AG20443 (cell line): ENCODE data around the gene WWOX.

Experiments used
- DNase-seq: peaks from one replicate; pipeline ENCODE4 v3.0.0; 2012; ENCODE audit warnings: low spot score, mixed read lengths

The WWOX gene

DNA sequence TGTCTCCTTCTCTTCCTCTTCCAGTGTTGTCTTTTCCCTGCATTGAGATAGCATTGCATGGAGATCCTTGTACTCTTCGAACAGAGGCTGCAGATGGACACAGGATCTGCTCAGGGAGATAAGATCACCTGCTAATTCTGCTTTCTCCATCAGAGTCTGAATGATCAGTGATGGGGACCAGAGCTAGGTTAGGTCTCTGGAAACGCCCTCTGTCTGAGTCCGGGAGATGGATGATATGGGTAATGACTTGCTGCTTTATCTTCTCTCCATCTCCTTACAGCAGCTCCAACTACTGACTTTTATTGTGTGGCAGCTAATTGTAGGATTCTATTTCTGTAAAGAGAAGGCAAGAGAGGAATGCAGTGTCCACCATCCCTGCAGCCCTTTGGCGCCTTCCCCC lies 435.6 kb downstream of the WWOX start:
- DNase-seq, result no peak

DNA sequence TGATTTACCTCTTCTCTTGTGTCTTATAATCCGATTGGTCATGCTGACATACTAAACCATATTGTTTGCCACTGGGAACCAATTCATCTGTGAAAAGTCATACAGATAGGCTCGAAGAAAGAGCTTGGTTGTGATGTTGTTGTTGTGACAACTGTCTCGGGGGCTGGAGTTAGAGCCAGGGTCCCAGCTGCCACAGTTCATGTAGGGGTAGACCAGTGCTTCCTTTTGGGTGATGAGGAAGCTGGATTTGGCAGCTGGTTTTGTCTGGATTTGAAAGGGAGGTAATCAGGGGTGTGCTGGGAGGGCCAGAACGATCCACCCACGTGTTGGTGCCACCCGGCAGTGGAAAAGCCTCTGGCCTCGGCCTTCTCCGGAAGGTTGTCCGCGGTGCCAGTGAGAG lies 438.1 kb downstream of the WWOX start:
- no peak for DNase-seq

DNA sequence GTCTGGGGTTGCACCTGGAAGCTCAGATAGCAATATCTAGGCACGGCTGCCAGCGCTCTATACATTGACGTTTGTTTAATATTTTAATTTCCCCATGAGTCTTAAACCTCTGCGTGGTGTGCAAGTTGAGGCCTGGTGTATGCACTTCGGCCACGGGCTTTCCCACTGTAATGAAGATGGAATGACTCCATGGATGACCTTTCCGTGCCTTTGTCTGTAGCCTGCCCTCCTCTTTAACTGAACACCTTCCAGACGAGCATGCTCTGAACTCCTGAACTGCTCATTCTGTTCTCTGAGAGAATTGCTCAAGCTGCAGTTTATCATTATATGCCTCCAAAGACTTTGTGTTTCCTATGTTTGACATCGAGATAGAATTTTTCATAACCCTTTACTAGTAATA lies 438.8 kb downstream of the WWOX start:
- no peak for DNase-seq

DNA sequence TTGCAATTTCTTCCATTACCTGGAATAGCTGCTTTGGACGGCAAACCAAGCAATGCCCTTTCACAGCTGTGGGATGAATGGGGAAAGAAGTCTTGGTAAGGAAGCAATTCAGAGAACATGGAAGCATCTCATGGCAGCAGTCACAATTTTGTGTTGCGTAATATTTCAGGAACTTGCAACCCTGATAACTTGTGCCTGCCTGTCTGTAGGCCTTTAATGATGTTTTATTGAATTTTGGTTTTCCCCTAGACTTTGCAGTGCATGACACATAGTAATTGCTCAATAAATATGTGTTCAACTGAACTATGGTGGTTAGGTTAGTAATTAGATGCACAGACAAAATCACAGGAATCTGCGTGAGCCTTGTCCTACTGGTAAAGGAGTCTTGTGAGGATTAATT lies 439.5 kb downstream of the WWOX start:
- DNase-seq, result no peak

DNA sequence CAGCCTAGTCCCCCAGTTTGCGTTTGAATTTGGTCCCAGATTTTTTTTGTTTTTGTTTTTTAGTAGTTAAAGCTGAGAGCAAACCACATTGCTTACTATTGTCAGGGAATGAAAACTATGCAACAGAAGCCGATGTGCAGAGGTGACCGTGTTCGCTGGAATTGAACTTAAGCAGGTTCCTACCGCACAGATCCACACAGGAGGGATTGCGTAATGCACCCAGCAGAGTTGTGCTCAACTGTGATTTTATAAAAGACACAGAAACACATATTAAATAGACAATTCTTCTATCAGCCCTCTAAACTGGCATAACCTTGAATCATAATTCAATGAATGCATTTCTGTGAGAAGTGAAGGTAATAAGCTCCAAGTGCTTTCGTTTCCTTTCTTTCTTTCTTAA lies 443.0 kb downstream of the WWOX start:
- DNase-seq, result no peak

DNA sequence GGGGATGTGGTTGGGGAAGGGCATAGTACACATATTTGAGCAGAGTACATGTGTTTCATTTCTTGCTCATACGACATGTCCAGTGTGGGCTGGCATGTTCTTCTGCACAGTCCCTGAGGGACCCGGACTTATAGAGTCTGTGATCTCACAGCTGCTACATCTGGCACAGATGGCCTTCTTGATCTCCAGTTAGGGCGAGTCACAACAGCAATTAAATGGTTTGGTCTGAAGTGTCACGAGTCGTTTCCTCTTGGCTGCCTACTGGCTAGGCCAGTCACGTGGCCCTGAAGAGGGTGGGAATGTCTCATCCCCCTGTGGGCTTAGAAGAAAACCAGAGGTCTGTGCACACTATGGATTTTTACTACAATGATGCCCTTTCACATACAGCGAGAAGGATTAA lies 443.6 kb downstream of the WWOX start:
- no peak for DNase-seq

DNA sequence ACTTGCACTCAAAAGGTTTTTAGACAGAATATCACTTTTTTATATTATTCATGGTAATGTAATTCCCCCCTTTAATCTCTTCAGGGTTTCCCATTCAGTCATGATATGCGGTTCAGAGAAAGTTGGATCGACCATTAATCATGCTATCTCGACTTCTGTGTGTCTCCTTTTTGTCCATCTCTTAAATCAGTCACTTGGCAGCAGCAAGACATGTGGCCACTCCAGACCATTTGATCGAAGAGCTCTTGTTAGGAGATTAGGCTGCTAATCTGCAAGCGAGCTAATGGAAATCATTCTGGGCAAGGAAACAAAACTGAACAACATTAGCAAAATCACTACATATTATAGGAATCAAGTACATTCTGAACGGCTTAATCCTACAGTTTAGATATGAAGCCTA lies 449.9 kb downstream of the WWOX start:
- DNase-seq, result no peak

DNA sequence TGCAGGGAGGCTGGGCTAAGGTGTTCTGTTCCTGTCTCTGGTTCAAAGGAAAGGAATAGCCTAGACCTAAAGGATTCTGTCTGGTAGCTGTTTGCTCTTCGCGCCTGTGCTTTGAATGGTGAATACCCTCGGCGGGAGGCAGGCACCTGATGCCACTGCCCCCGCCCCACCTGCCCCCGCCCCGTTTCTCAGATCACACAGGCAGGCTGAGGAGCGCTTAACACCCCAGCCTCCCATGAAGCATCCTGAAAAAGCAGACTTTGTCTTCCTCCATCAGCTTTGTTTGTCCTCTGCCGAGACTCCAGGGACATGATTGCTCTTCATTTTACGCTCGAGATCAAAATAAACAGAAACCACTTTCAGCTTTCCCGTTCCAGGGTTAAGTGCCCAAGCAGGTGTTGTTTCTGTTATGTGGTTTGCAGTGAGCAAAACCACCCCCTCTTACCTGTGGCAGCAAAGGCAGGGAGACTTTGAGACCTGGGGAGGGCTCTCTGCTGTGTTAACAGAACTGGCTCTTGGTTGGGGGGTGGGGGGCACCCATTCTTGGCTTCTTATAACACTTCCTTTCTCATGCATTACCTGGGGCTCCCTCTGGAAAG lies 452.1 kb downstream of the WWOX start:
- no peak for DNase-seq

DNA sequence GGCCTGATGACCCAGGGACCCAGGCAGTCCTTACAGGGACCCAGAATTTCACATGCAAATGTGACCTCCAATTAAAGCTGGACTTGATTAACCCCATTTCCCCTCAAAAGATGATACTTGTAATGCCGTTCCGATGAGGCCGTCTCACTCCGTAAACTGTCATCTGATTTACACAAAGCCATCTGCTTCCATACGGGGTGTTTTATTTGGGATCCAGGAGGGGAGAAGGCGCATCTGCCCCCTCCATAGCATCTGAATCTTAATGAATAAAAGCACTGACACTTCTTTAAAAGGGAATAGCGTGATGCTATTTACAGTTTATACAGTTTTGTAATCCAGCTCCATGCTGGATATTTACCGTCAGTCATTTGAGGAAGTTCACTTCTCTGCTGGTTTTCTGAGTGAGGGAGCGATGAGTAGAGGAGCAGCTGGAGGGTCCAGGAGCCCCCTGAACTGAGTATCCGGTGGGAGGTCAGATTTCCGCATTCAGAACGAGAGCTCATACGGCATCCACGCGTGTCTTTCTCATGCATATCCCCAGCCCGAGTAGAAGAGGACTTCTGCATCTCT lies 452.7 kb downstream of the WWOX start:
- no peak for DNase-seq

DNA sequence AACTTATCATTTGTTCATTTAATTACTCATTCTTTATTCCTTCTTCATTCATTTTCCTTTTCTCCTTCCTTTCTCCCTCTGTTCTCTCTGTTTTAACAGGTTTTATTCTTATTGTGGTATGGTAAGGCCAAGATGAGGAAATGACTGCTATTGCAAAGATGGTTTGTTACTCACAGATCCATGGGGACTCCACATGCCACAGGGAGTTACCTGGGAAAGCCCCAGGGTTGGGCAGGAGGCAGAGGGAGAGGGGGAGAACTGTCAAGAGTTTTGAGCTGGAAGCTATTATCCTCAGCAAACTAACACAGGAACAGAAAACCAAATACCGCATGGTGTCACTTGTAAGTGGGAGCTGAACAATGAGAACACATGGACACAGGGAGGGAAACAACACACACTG lies 453.3 kb downstream of the WWOX start:
- no peak for DNase-seq

DNA sequence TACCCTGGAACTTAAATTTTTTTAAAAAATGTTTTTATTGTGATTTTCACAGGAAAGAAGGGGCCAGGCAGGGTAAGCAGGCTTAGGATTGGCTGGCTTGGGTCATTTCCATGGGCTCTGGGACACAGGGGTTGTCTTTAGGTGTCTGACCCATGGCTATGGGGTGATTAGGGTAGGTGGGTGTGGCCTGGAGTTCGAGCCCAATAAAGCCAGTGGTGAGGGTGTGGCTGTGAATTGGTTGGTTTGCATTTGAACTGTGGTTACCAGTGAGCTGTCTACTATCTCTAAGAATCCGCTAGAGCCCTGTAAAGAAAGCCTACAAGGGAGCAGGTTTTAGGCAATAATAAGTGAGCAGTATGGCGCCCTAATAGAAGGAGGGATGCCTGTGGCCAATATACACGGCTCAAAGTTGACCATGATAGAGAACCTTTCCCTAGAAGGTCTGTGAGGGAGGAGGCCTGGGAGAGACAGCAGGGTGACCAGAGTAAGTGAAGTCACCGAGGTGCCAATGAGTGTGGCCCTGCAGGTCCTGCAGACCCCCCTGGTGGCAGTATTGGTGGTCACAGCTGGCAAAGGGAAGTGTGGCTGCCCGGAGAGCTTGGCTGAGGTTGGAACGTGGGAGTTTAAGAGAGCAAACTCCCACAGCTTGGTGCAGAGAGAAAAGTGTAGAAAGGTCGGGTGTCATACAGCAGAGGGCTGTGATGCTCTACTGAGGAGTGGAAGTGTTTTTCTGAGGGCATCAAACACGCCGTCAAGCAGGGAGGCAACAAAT lies 454.0 kb downstream of the WWOX start:
- no peak for DNase-seq

DNA sequence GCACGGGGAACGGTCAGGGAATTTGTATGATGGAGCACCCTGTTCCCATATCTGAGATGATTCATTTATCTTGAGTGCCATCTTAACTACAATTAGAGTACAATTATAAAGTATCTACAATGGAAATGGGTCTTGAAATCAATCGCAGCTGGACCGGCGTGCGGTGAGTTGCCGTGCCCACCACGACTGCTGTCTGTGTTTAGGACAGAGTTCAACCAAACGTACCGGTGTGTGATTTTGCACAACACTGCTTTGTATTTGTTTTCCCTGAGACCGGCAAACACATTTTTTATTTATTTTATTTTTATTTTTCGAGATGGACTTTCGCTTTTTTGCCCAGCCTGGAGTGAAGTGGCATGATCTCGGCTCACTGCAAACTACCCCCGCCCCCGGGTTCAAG lies 457.0 kb downstream of the WWOX start:
- DNase-seq, result no peak

DNA sequence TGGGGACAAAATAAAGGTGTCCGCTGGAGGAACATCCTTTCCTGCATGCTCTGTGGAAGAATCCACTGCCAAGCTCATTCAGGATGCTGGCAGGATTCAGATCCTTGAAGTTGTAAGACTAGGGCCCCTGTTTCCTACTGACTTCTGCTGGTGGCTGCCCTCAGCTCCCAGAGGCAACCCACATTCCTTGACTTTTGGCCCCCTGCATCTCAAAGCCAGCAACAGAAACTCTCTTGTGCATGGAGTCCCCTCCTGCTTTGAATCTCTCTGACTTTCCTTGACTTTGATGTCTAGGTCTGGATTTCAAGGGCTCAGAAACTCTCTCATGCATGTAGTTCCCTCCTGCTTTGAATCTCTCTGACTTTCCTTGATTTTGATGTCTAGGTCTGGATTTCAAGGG lies 461.5 kb downstream of the WWOX start:
- no peak for DNase-seq

DNA sequence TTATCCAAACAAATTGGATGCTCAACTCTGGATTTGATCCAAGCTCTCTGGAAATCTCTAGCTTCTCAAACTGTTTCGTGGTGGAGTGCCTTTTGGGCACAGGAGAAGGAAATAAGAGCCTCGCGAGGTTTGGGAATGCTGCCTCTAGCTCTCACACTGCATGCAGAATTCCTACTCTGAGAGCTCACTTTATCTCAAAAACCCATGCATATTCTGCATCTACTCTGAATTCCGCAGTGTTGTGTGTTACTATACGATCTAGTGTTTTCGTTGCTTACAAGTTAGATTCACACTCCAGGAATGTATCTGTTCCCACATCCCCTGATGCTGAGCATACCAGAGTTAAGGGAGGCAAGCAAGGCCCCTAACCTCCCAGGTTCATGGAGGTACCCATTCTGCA lies 462.7 kb downstream of the WWOX start:
- DNase-seq, result no peak

DNA sequence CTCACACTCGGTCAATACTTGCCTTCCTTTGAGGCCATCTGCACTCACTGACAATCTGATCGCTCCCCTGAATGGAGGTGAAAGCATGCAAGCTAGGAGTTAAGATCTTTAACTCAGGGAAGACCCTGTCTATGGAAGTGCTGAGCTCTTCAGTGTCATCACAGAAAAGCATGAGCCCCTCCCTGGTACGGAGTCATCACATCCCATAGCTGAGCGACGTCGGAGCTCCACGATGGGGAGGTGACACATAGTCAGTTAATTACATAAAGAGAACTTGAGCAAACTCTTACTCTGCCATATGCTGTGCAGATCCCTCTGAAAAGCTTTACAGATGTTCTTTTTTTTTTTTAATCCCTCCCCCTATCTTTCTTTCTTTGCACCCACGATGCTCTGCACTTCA lies 463.2 kb downstream of the WWOX start:
- no peak for DNase-seq

DNA sequence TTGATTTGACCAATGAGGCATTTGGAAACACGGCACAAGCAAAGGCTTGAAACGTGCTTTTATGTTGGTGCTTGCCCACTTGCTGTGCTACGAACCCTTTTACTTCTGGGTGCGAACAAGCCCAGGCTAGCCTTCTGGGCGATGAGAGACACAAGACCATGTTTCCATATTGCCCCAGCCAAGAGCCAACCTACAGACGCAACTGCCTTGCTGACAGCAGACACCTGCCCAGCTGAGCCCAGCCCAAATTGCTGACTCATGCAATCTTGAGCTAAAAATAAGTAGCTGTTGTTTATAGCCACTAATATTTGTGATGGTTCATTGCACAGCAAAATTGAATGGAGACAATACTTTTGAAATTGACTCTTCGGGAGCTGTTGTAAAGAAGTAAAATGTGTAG lies 464.5 kb downstream of the WWOX start:
- DNase-seq, result no peak

DNA sequence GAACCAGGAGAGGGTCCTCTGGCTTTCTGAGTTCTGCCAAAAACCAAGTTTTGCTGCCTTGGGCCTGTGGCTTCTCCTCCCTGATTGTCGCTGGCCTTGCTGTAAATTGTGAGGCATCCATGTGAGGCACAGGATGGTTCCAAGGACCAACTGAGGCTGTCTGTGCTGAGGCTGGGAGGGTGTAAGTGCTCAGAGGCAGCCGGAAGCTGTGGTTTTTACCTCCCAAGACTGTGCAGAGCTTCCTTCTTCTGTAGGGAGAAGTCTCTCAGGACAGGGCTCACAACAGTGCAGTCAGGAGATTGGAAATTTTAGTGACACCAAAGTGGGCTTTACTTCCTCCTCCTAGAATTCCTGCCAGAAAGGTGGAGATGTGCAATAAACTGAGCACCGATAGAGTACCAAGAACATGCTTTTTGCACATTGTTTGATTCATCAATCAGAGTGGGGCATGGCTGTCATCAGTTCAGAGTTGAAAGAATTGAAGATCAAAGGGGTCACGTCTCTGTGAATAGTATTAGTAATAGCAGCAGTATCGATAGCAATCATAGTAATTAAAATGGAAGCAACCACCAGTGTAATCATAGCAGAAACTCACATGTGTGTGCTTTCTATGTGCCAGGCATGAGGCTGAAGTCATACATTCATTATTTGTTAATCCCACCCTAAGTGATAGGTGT lies 467.1 kb downstream of the WWOX start:
- no peak for DNase-seq

DNA sequence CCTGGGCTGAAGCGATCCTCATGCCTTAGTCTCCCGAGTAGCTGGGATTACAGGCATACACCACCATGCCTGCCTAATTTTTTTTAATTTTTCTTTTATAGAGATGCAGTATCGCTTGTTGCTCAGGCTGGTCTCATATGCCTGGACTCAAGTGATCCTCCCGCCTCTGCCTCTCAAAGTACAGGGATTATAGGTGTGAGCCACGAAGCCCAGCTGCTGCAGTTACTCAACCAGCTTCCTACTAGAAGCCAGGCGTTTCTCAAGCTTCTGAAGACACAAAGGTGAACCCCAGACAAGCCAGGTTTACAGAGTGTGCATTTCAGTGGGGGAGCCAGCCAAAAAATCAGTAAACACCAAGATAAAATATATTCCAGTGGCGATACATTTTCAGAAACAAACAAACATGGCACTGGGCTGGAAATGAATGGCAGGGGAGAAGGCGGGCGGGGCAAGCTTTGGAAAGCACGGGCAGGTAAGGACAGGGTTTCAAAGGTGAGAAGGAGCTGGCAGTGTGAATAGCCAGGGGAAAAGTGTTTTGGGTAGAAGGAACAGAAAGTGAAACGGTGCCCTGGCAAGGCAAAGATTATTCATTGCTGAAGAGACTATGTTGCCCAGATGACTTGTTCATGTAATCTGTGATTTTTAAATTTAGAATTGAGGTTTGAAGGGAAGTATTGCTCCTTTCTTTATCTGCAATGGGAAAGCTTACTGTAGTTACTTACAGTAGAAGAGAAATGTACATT lies 471.1 kb downstream of the WWOX start:
- no peak for DNase-seq

DNA sequence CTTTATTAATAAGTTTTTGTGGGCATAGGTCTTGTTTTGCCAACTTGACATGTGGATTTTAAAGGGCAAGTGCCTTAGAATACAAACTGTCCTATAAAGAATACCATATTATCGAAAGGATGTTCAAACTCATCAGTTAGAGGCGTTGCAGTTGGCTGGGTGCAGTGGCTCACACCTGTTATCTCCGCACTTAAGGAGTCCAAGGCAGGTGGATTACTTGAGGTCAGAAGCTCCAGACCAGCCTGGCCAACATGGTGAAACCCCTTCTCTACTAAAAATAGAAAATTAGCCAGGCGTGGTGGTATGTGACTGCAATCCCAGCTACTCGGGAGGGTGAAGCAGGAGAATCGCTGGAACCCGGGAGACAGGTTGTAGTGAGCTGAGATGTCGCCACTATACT lies 472.0 kb downstream of the WWOX start:
- DNase-seq, result no peak

DNA sequence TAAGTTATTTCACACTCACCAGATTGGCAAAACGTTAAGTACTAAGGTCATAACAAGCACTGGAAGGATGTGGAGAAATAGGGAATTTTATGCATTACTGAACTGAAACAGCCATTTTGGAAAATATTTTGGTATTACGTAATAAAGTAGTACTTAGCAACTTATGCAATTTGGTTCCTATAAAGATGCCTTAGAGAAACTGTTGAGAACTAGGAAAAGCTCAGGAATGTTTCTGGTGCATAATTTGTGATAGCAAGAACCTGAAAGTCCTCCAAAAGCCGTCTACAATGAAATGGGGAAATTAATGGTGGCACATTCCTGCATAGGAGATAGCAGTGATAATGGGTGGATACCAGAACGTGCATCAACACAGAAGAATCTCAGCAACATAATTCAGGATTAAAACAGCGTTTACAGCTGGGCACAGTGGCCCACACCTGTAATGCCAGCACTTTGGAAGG lies 472.5 kb downstream of the WWOX start:
- no peak for DNase-seq

DNA sequence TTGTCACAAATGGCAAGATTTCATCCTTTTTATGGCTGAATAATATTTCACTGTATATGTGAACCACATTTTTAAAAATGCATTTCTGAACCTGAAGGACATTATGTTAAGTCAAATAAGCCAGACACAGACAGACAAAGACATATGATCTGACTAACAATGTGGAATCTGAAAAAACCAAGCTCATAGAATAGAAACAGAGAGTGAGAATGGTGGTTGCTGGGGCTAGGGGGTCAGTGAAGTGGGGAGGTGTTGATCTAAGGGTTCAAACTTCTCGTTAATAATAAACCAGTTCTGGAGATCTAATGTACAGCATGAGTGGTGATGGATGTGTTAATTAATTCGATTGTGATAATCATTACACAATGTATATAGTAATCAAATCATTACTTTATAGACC lies 475.1 kb downstream of the WWOX start:
- DNase-seq, result no peak

DNA sequence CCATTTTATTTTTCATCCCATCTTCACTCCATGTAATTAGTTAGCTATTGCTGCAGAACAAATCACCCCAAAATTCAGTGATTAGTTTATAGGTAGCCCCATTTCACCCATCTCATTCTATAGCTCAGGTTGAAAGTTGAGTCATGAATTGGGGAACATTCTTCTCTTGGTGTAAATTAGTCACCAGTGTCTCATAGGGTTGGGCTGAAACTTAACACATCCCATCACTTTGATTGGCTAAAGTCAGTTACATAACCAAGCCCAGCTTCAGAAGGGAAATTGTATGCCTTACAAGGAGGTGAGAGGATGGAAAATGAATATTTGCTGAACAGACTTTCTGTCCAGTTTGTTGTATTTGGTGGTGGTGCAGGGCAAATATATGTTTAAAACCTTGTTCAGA lies 477.5 kb downstream of the WWOX start:
- DNase-seq, result no peak
